Measurements from ENCODE around the gene KPNB1.

DNA sequence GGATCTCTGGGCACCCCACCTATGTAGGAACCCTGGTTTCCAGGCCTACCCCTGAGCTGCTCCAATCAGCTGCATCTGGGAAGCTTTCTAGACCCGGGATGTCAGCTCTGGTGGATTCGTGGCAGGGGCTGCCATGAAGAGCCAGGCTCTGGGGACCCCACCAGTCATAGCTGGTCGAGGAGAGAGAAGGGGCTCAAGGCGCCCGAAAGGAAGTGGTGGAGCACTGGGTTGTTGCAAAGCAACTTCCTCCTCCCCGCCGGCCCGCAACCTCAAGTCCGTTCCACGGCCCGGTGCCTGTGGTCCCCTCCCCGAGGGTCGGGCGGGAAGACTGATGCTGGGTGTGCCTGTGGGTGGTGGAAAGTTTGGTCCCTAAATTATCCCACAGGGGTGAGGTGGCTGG lies 54.4 kb downstream of the KPNB1 start:
- TF ChIP-seq, protein P1, sequence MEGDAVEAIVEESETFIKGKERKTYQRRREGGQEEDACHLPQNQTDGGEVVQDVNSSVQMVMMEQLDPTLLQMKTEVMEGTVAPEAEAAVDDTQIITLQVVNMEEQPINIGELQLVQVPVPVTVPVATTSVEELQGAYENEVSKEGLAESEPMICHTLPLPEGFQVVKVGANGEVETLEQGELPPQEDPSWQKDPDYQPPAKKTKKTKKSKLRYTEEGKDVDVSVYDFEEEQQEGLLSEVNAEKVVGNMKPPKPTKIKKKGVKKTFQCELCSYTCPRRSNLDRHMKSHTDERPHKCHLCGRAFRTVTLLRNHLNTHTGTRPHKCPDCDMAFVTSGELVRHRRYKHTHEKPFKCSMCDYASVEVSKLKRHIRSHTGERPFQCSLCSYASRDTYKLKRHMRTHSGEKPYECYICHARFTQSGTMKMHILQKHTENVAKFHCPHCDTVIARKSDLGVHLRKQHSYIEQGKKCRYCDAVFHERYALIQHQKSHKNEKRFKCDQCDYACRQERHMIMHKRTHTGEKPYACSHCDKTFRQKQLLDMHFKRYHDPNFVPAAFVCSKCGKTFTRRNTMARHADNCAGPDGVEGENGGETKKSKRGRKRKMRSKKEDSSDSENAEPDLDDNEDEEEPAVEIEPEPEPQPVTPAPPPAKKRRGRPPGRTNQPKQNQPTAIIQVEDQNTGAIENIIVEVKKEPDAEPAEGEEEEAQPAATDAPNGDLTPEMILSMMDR (IDR thresholded peaks at IDR 0.05; ENCODE audit: insufficient read depth, low read length), result no peak
- TF ChIP-seq GABPA (IDR thresholded peaks at IDR 0.05; ENCODE audit: low read depth) (no peak), POLR2AphosphoS5 (IDR thresholded peaks at IDR 0.05; ENCODE audit: low read depth) (0 out of 2 replicates have a peak, but pooled peaks have one; percentile 20)
